ENCODE results near the gene THRA. TPM values are rescaled to one million over a fixed set of nuclear protein-coding genes. Genes with fewer than 3 reads are reported as not detected.

THRA gene
- total RNA-seq, 1 experiment from 2014 or later = 14.5 TPM

DNA sequence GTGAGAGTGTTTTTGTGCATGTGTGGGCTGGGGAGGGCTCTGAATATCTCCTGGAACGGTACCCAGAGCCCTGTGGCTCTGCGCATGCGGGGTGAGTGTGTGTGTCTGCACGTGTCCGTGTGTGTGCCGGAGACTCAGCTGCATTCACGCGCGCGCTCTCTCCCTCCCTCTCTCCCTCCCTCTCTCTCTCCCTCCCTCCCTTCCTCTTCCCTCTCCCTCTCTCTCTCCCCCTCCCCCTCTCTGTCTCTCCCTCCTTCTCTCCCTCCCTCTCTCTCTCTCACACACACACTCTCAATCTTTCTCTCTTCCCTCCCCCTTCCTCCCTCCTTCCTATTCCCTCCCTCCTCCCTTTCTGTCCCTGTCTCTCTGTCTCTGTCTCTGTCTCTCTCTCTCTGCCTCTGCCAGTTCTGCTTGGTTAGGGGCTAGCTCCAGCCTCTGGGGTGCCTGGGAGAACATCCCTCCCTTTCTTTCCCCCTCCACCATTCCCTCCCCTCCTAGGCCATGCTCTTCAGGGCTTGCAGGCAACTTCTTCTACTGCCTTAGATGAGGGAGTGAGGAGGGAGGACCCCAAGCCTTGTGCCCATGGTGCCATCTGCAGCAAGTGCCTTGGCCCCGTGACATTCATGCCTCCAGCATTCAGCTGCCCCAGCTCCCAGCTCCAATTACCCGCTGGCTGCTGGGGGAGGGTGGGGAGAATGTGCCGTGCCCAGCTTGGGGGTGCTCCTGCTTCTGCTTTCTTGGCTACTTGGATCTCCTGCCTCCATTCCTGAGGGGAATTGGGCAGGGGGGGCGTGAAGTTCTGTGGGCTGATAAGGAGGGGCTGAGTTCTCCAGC, 6.4 kb downstream of the THRA start:
- BruUV-seq (replicated peaks) = no TSS peak
- Histone ChIP-seq H3K36me3 (ENCODE audit: insufficient read depth, low read length, poor library complexity, severe bottlenecking) (no peaks in the 10 kb centered on the region), H3K4me1 (ENCODE audit: insufficient read depth, low read length, poor library complexity, severe bottlenecking) (peaks cover 50% of the 10 kb centered on the region), H3K9me3 (ENCODE audit: low read depth, low read length, poor library complexity, severe bottlenecking) (no peaks in the 10 kb centered on the region), H3K27me3 (replicated peaks; ENCODE audit: insufficient read depth, low read depth, low read length, poor library complexity) (no peaks in the 10 kb centered on the region), H3K27ac (ENCODE audit: low read depth, low read length, poor library complexity, severe bottlenecking) (peak overlapping the region; percentile 72), H3K4me3 (ENCODE audit: low read depth, low read length, poor library complexity, severe bottlenecking) (peak overlapping the region; percentile 21)
- intact Hi-C loops (cut with micrococcal nuclease; ENCODE audit: unreplicated experiment) = no loop called here
- TF ChIP-seq EZH2 (IDR thresholded peaks at IDR 0.05; ENCODE audit: borderline replicate concordance, low read depth, low read length, poor library complexity, severe bottlenecking) = no peak
- TF ChIP-seq CTCF (conservative IDR thresholded peaks at IDR 0.05; ENCODE audit: low read depth, low read length) = no peak
- POLR2A ChIA-PET (ENCODE audit: low non-redundant PET) = interaction anchor here (0.6 kb wide), 1 partner anchor 535 kb away, joined by 3 read pairs; no protein-coding TSS in a partner anchor
- peak; percentile 77 for DNase-seq (ENCODE audit: low spot score)
- CTCF ChIA-PET = interaction anchor here (0.9 kb wide), 1 partner anchor 29 kb away, joined by 11 read pairs; no protein-coding TSS in a partner anchor

DNA sequence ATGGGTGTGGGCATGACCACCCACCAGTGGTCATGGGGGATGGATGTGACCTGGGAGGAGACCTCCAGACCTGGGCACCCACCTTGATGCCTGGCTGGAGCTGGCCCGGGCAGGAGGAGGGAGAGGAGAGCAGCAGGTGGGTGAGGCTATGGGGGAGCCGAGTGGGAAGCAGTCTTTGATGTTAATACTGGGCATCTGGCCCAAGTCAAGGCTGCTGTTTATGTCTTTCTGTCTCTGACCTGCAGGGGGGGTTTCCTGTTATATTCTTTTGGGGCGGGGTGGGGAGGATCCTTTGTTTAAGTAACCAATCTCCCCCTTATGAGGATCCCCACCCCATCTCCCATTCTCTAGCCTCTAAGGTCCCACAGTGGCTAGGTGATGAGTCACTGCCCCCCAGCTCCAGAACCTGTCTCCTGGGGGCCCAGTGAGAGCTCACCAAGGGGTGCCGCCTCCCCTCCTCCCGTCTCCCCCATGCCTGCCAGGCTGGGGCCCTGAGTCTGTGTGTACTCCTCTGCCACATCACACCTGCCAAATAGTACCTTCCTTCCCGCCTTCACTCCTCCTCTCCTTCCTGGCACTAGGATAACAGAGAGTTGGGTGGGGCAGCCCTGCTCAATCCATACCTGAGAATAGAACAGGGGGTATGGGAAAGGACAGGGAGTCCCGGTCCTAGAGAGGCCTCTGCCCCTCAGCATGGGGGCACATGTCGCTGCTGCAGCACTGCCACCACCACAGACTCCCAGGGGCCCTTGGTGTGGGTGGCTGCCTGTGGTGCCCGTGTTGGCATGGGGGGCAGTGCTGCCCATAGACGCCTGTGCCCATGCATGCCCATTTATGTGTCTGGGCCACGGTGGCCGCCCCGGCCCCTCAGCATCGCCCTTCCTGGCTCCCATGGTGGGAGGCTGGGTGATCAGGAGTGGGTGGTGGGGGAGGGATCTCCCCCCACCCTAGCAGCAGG, 7.3 kb downstream of the THRA start:
- BruUV-seq (replicated peaks) = no TSS peak
- H3K4me1 ChIP-seq (ENCODE audit: insufficient read depth, low read length, poor library complexity, severe bottlenecking) = peaks cover 48% of the 10 kb centered on the region
- no peaks in the 10 kb centered on the region for H3K27me3 ChIP-seq (replicated peaks; ENCODE audit: insufficient read depth, low read depth, low read length, poor library complexity)
- intact Hi-C loops (cut with micrococcal nuclease; ENCODE audit: unreplicated experiment) = no loop called here
- H3K36me3 ChIP-seq (ENCODE audit: insufficient read depth, low read length, poor library complexity, severe bottlenecking) = no peaks in the 10 kb centered on the region
- peak overlapping the region; percentile 21 for H3K4me3 ChIP-seq (ENCODE audit: low read depth, low read length, poor library complexity, severe bottlenecking)
- H3K27ac ChIP-seq (ENCODE audit: low read depth, low read length, poor library complexity, severe bottlenecking) = peak overlapping the region; percentile 72
- no peaks in the 10 kb centered on the region for H3K9me3 ChIP-seq (ENCODE audit: low read depth, low read length, poor library complexity, severe bottlenecking)
- peak; percentile 61 for DNase-seq (ENCODE audit: low spot score)
- POLR2A ChIA-PET (ENCODE audit: low non-redundant PET) = interaction anchor here (0.6 kb wide), 1 partner anchor 534 kb away, joined by 3 read pairs; no protein-coding TSS in a partner anchor
- no peak for TF ChIP-seq EZH2 (IDR thresholded peaks at IDR 0.05; ENCODE audit: borderline replicate concordance, low read depth, low read length, poor library complexity, severe bottlenecking)
- peak; percentile 34; the same call in 1 of the 2 replicates for TF ChIP-seq CTCF (conservative IDR thresholded peaks at IDR 0.05; ENCODE audit: low read depth, low read length)
- CTCF ChIA-PET = interaction anchor here (0.6 to 0.9 kb wide), 2 partner anchors 30 to 41 kb away, joined by 3 to 11 read pairs; no protein-coding TSS in a partner anchor

GRCh38 chr17:40070709-40071312, 8.0 kb downstream of the THRA start:
- CTCF ChIA-PET = interaction anchor here (0.6 kb wide), 1 partner anchor 41 kb away, joined by 3 read pairs; no protein-coding TSS in a partner anchor
- BruUV-seq (replicated peaks) = no TSS peak
- intact Hi-C loops (cut with micrococcal nuclease; ENCODE audit: unreplicated experiment) = no loop called here

More at GRCh38 chr17:40070709-40071312, 8.0 kb downstream of the THRA start:
- peaks cover 52% of the 10 kb centered on the region for H3K4me1 ChIP-seq (ENCODE audit: insufficient read depth, low read length, poor library complexity, severe bottlenecking)
- TF ChIP-seq EZH2 (IDR thresholded peaks at IDR 0.05; ENCODE audit: borderline replicate concordance, low read depth, low read length, poor library complexity, severe bottlenecking) = no peak
- no peak for TF ChIP-seq CTCF (conservative IDR thresholded peaks at IDR 0.05; ENCODE audit: low read depth, low read length)
- H3K36me3 ChIP-seq (ENCODE audit: insufficient read depth, low read length, poor library complexity, severe bottlenecking) = no peaks in the 10 kb centered on the region
- no peak overlapping the region for H3K4me3 ChIP-seq (ENCODE audit: low read depth, low read length, poor library complexity, severe bottlenecking)
- POLR2A ChIA-PET (ENCODE audit: low non-redundant PET) = no interaction called here
- no peak for DNase-seq (ENCODE audit: low spot score)
- no peak overlapping the region for H3K27ac ChIP-seq (ENCODE audit: low read depth, low read length, poor library complexity, severe bottlenecking)
- no peaks in the 10 kb centered on the region for H3K27me3 ChIP-seq (replicated peaks; ENCODE audit: insufficient read depth, low read depth, low read length, poor library complexity)
- H3K9me3 ChIP-seq (ENCODE audit: low read depth, low read length, poor library complexity, severe bottlenecking) = no peaks in the 10 kb centered on the region
